UCSD-AML1 (cell line): Measurements from ENCODE around the gene ERCC2.

Source experiments
- DNase-seq: peaks from one replicate; lab custom pipeline; 2025; ENCODE audit not compliant: unreplicated experiment; lab: John Stamatoyannopoulos, UW

The ERCC2 gene

GRCh38 chr19:45356760-45357444 is 13.5 kb downstream of the ERCC2 start:
- no peak for DNase-seq

- no peak for DNase-seq
These were observed 14.5 kb downstream of the ERCC2 start for GRCh38 chr19:45355910-45356309.

GRCh38 chr19:45355402-45355801 is 15.0 kb downstream of the ERCC2 start:
- DNase-seq, result no peak

GRCh38 chr19:45354241-45354842 is 16.0 kb downstream of the ERCC2 start:
- no peak for DNase-seq

GRCh38 chr19:45352914-45353796 is 17.2 kb downstream of the ERCC2 start:
- DNase-seq, result no peak

GRCh38 chr19:45352471-45352870 is 17.9 kb downstream of the ERCC2 start:
- DNase-seq, result no peak

GRCh38 chr19:45352062-45352461 is 18.3 kb downstream of the ERCC2 start:
- DNase-seq, result no peak

- no peak for DNase-seq
These were observed 18.9 kb downstream of the ERCC2 start for GRCh38 chr19:45351401-45351952.

GRCh38 chr19:45350477-45351058 is 19.8 kb downstream of the ERCC2 start:
- no peak for DNase-seq

- DNase-seq, result no peak
These were observed 20.9 kb downstream of the ERCC2 start for GRCh38 chr19:45349430-45349941.

- no peak for DNase-seq
These were observed 21.3 kb downstream of the ERCC2 start for GRCh38 chr19:45349126-45349415.

- no peak for DNase-seq
These were observed 21.8 kb downstream of the ERCC2 start for GRCh38 chr19:45348367-45349125.

GRCh38 chr19:45347570-45348366 is 22.6 kb downstream of the ERCC2 start:
- no peak for DNase-seq

GRCh38 chr19:45346449-45346848 is 23.9 kb downstream of the ERCC2 start:
- DNase-seq, result no peak

- no peak for DNase-seq
These were observed 24.9 kb downstream of the ERCC2 start for GRCh38 chr19:45345506-45345860.

- no peak for DNase-seq
These were observed 25.5 kb downstream of the ERCC2 start for GRCh38 chr19:45344621-45345505.

- no peak for DNase-seq
These were observed 27.5 kb downstream of the ERCC2 start for GRCh38 chr19:45342911-45343310.

GRCh38 chr19:45340899-45341453 is 29.4 kb downstream of the ERCC2 start:
- DNase-seq, result no peak
